Measurements from ENCODE around the gene INO80E. TPM values are rescaled to one million over a fixed set of nuclear protein-coding genes. Genes with fewer than 3 reads are reported as not detected.

INO80E gene
- total and polyA plus RNA-seq, 7 donors: 30.5 to 86.9 (median 43.3) TPM

DNA sequence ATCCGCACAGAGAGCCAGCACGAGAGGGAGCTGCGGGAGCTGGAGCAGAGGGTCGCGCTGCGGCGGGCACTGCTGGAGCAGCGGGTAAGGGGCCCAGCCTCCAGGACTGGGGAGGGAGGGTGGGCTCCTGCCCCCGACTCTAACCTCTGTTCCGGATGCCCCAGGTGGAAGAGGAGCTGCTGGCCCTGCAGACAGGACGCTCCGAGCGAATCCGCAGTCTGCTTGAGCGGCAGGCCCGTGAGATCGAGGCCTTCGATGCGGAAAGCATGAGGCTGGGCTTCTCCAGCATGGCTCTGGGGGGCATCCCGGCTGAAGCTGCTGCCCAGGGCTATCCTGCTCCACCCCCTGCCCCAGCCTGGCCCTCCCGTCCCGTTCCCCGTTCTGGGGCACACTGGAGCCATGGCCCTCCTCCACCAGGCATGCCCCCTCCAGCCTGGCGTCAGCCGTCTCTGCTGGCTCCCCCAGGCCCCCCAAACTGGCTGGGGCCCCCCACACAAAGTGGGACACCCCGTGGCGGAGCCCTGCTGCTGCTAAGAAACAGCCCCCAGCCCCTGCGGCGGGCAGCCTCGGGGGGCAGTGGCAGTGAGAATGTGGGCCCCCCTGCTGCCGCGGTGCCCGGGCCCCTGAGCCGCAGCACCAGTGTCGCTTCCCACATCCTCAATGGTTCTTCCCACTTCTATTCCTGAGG, 5.0 kb upstream of the INO80E start:
- Histone ChIP-seq H3K4me1 (peaks cover 14% of the 10 kb centered on the region), H3K27ac (no peak overlapping the region), H3K27me3 (ENCODE audit: insufficient read depth in 3 of 3, low read length in 2 of 3) (no peaks in the 10 kb centered on the region), H3K9me3 (no peaks in the 10 kb centered on the region), H3K36me3 (ENCODE audit: insufficient read depth in 1 of 2, low read depth in 1 of 2) (peaks cover 11 to 84% of the 10 kb centered on the region in 2 donors), H3K4me3 (no peak overlapping the region)
- DNase-seq (no peak), ATAC-seq (no peak)
- 89 to 91% (median 90%) methylated on average over 32 to 35 of the region's 35 CpGs for WGBS, 3 donors
- intact Hi-C loops (cut with DNase I): no loop called here
- TF ChIP-seq, protein P1, sequence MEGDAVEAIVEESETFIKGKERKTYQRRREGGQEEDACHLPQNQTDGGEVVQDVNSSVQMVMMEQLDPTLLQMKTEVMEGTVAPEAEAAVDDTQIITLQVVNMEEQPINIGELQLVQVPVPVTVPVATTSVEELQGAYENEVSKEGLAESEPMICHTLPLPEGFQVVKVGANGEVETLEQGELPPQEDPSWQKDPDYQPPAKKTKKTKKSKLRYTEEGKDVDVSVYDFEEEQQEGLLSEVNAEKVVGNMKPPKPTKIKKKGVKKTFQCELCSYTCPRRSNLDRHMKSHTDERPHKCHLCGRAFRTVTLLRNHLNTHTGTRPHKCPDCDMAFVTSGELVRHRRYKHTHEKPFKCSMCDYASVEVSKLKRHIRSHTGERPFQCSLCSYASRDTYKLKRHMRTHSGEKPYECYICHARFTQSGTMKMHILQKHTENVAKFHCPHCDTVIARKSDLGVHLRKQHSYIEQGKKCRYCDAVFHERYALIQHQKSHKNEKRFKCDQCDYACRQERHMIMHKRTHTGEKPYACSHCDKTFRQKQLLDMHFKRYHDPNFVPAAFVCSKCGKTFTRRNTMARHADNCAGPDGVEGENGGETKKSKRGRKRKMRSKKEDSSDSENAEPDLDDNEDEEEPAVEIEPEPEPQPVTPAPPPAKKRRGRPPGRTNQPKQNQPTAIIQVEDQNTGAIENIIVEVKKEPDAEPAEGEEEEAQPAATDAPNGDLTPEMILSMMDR (IDR thresholded peaks at IDR 0.05): no peak

DNA sequence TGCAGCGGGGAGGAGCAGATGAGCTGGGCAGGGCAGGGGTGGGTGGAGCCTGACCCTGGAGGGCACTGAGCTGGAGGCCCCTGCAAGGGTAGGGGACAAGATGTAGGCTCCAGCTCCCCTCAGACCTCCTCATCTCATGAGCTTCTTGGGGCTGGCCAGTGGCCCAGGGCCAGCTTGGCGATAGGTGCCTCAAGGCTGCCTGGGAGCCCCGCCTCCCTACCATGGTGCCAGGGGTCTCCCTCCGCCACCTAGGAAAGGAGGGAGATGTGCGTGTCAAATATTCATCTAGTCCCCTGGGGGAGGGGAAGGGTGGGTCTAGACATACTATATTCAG, 4.5 kb upstream of the INO80E start:
- no peak overlapping the region for H3K27ac ChIP-seq
- no peak overlapping the region for H3K4me3 ChIP-seq
- H3K9me3 ChIP-seq: no peaks in the 10 kb centered on the region
- no peak for ATAC-seq
- H3K4me1 ChIP-seq: peaks cover 15% of the 10 kb centered on the region
- intact Hi-C loops (cut with DNase I): no loop called here
- no peak for DNase-seq
- no peaks in the 10 kb centered on the region for H3K27me3 ChIP-seq (ENCODE audit: insufficient read depth in 3 of 3, low read length in 2 of 3)
- H3K36me3 ChIP-seq (ENCODE audit: insufficient read depth in 1 of 2, low read depth in 1 of 2): peaks cover 6 to 79% of the 10 kb centered on the region in 2 donors
- TF ChIP-seq, protein P1 (IDR thresholded peaks at IDR 0.05): no peak
- 65 to 87% (median 77%) methylated on average over 3 to 5 of the region's 5 CpGs for WGBS, 3 donors

DNA sequence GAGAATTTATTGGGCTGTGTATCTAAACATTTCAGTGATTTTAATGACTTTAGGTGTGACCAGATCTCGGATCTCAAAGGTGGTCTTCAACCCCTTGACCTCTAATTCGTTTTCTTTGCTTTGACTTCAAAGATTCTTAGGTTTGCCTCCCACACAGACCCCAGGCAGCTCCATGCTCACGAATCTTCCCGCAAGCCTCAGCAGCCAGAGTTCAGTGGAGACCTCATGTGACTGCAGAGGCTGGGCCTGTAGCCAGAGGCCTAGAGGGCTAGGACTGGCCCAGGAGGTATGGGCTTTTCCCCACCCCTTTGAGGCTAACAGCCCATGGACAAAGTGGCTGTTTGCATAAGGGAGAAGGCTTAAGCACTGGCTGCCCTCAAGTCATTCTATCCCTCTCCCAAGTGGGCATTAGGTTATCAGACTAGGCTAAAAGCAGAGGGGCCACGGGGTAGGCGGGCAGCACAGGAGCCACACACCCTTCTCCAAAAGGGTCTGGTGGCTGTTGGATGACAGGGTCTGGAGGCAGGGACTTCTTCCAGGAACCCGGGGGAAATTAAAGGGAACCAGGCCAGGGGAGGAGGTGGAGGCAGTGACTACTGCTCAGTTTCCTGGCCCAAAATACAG, 3.6 kb upstream of the INO80E start:
- Histone ChIP-seq H3K9me3 (no peaks in the 10 kb centered on the region), H3K4me1 (peaks cover 21% of the 10 kb centered on the region), H3K27ac (no peak overlapping the region), H3K27me3 (ENCODE audit: insufficient read depth in 3 of 3, low read length in 2 of 3) (no peaks in the 10 kb centered on the region), H3K4me3 (no peak overlapping the region), H3K36me3 (ENCODE audit: insufficient read depth in 1 of 2, low read depth in 1 of 2) (peaks cover 3 to 70% of the 10 kb centered on the region in 2 donors)
- no peak for ATAC-seq
- intact Hi-C loops (cut with DNase I): no loop called here
- WGBS, 3 donors: 34 to 58% (median 47%) methylated on average over 7 of the region's 7 CpGs
- TF ChIP-seq, protein P1 (IDR thresholded peaks at IDR 0.05): no peak
- DNase-seq: no peak

DNA sequence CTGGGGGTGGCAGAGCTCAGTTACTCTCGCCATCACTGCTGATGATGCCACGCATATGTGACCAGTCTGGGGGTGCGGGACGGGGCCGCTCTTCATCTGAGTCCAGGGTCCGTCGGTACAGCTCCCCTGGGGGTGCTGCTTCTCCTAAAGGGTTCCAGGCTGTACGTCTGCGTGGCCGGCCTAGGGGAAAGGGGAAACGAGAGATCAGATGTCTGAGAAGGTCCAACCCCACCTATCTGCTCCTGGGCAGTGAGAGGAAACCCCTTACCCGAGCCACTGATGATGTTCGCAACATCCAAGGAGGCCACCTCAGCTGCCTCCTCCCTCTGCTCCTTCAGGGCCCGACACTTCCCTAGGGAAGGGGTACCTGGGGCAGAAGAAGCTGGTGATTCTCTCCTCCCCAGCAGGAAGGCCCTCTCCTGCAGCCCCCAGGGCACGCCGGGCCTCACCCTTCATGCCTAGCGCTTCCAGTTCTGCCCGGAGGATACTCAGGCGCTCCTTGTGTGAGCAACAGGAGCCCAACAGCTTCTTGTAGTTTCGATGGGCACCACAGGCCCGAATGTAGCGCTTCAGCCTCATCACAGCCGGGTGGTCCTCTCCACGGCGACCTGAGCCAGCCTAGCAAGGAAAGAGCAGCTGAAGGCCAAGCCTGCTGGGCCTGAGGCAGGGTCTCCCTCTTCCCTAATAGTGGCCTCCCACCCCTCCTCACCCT, 2.7 kb upstream of the INO80E start:
- 81 to 86% (median 82%) methylated on average over 24 to 25 of the region's 25 CpGs for WGBS, 3 donors
- intact Hi-C loops (cut with DNase I): no loop called here
- no peak overlapping the region for H3K4me3 ChIP-seq
- H3K4me1 ChIP-seq: peaks cover 21% of the 10 kb centered on the region
- no peaks in the 10 kb centered on the region for H3K27me3 ChIP-seq (ENCODE audit: insufficient read depth in 3 of 3, low read length in 2 of 3)
- ATAC-seq: no peak
- TF ChIP-seq, protein P1 (IDR thresholded peaks at IDR 0.05): no peak
- no peak for DNase-seq
- no peaks in the 10 kb centered on the region for H3K9me3 ChIP-seq
- H3K27ac ChIP-seq: no peak overlapping the region
- peaks cover 3 to 63% of the 10 kb centered on the region in 2 donors for H3K36me3 ChIP-seq (ENCODE audit: insufficient read depth in 1 of 2, low read depth in 1 of 2)
